B cell (primary cell): ENCODE measurements around the gene PLSCR5.

Source experiments
- CTCF ChIP-seq: fragments of 200-600 bp; IDR thresholded peaks from one replicate; pipeline ENCODE4 v1.8.0; 2022; ENCODE audit warnings: antibody characterized with exemption, mild to moderate bottlenecking
- EZH2 ChIP-seq: IDR thresholded peaks from 2 replicates; pipeline ENCODE4 v1.6.1; 2012; ENCODE audit warnings: borderline replicate concordance, low read depth, mild to moderate bottlenecking, moderate library complexity, low read length; ENCODE audit not compliant: insufficient read depth, poor library complexity, severe bottlenecking

DNA sequence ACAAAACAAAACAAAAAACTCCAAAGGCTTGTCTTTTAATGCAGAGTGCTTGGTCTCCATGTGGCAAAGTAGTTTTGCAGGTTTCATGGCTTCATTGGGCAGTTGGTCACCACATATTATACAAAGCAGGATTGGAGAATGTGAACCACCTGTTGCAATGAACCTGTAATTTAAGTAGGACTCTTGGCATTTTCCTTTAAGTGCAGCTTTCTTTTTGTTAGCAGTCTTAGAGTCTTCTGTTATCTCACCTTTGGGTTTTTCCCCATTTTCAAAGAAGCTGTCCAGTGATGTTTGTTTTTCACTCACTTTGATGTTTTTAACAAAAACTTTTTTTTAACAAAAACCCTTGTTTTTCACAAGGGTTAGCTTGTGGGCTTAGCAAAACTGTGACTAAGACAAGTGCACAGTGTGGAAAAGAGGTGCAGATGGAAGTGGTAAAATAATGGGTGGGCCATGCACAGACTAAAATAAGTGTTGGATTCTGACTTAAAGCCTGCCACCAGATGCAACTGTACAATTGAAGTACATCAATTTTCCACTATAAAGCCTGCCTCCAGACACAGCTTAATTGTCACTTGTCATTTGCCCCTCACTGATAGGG is 57.8 kb downstream of the PLSCR5 start:
- TF ChIP-seq CTCF (no peak), EZH2 (no peak)
